ENCODE results near the gene ZNF93. TPM values are rescaled to one million over a fixed set of nuclear protein-coding genes. Genes with fewer than 3 reads are reported as not detected.

The ZNF93 gene
- polyA plus RNA-seq, 1 of the 3 experiments (the other 2 are of a cell fraction): 4.3 TPM

GRCh38 chr19:19948800-19949199 lies 48.1 kb downstream of the ZNF93 start:
- Histone ChIP-seq H3K4me2 (no peak overlapping the region), H3K79me2 (ENCODE audit: insufficient read depth) (no peaks in the 10 kb centered on the region), H3K4me3 (ENCODE audit: low read depth in 2 of 2, low read length in 1 of 2) (no peak overlapping the region), H3K27me3 (ENCODE audit: insufficient read depth) (no peaks in the 10 kb centered on the region), H3K9ac (no peak overlapping the region), H2AFZ (ENCODE audit: low read depth) (no peak overlapping the region), H4K20me1 (ENCODE audit: insufficient read depth) (no peaks in the 10 kb centered on the region), H3K36me3 (replicated peaks in 1 of 2; ENCODE audit: control insufficient read depth in 1 of 2, insufficient read depth in 2 of 2, low read length in 1 of 2) (no peaks in the 10 kb centered on the region), H3K27ac (ENCODE audit: low read depth in 2 of 2, low read length in 1 of 2) (no peak overlapping the region), H3K4me1 (ENCODE audit: control insufficient read depth in 1 of 2, insufficient read depth in 2 of 2, low read depth in 1 of 2, low read length in 1 of 2) (no peaks in the 10 kb centered on the region; a peak in 1 of 4 replicates), H3K9me2 (no peaks in the 10 kb centered on the region), H3F3A (replicated peaks; ENCODE audit: insufficient read depth) (no peaks in the 10 kb centered on the region), H3K9me3 (no peaks in the 10 kb centered on the region)
- TF ChIP-seq USF2 (IDR thresholded peaks at IDR 0.05; ENCODE audit: borderline replicate concordance, low read depth, low read length): no peak
- no peak for TF ChIP-seq EP300 (IDR thresholded peaks at IDR 0.05; ENCODE audit: borderline replicate concordance in 1 of 2, low read depth in 1 of 2, low read length in 1 of 2)
- no peak for TF ChIP-seq GATA2 (CRISPR knock-in tag; IDR thresholded peaks at IDR 0.05)
- no peak for TF ChIP-seq RFX5 (IDR thresholded peaks at IDR 0.05; ENCODE audit: low read length)
- TF ChIP-seq CHD2 (IDR thresholded peaks at IDR 0.05; ENCODE audit: low read length, partially characterized antibody): no peak
- no peak for TF ChIP-seq JUND (IDR thresholded peaks at IDR 0.05)
- DNase-seq: no peak
- ChIA-PET POLR2A (no interaction called here), CTCF (interaction anchor here (0.8 to 1.8 kb wide), 2 partner anchors 8 to 10 kb away, joined by 3 to 4 read pairs; no protein-coding TSS in a partner anchor)
- 35% methylated on average over 5 of the region's 5 CpGs for WGBS (ENCODE audit: low lambda C conversion rate)

GRCh38 chr19:19955208-19955607 lies 54.5 kb downstream of the ZNF93 start:
- 60% methylated on average over 7 of the region's 9 CpGs for WGBS (ENCODE audit: low lambda C conversion rate)

More at GRCh38 chr19:19955208-19955607, 54.5 kb downstream of the ZNF93 start:
- CTCF ChIA-PET: no interaction called here
- H3K27ac ChIP-seq (ENCODE audit: low read depth in 2 of 2, low read length in 1 of 2): no peak overlapping the region
- no peaks in the 10 kb centered on the region for H3K9me3 ChIP-seq
- no peak overlapping the region for H2AFZ ChIP-seq (ENCODE audit: low read depth)
- no peaks in the 10 kb centered on the region for H3K36me3 ChIP-seq (replicated peaks in 1 of 2; ENCODE audit: control insufficient read depth in 1 of 2, insufficient read depth in 2 of 2, low read length in 1 of 2)
- H3K4me2 ChIP-seq: no peak overlapping the region
- no peaks in the 10 kb centered on the region for H4K20me1 ChIP-seq (ENCODE audit: insufficient read depth)
- no peak overlapping the region for H3K4me3 ChIP-seq (ENCODE audit: low read depth in 2 of 2, low read length in 1 of 2)
- no peaks in the 10 kb centered on the region for H3K27me3 ChIP-seq (ENCODE audit: insufficient read depth)
- no peak overlapping the region for H3K9ac ChIP-seq
- H3K79me2 ChIP-seq (ENCODE audit: insufficient read depth): no peaks in the 10 kb centered on the region
- H3K4me1 ChIP-seq (ENCODE audit: control insufficient read depth in 1 of 2, insufficient read depth in 2 of 2, low read depth in 1 of 2, low read length in 1 of 2): peaks cover 0 to 2% of the 10 kb centered on the region in 2 experiments; a peak in 1 of 4 replicates
- H3F3A ChIP-seq (replicated peaks; ENCODE audit: insufficient read depth): no peaks in the 10 kb centered on the region
- H3K9me2 ChIP-seq: no peaks in the 10 kb centered on the region
- TF ChIP-seq FOXJ3 (CRISPR knock-in tag; IDR thresholded peaks at IDR 0.05): no peak
- TF ChIP-seq IRF3 (IDR thresholded peaks at IDR 0.05; ENCODE audit: low read depth, low read length): no peak
- TF ChIP-seq RCOR1 (IDR thresholded peaks at IDR 0.05; ENCODE audit: low read length): no peak
- TF ChIP-seq NFIC (IDR thresholded peaks at IDR 0.05; ENCODE audit: borderline replicate concordance): no peak
- TF ChIP-seq RXRA (IDR thresholded peaks at IDR 0.05; ENCODE audit: borderline replicate concordance, low read depth): no peak
- TF ChIP-seq EZH2phosphoT487 (IDR thresholded peaks at IDR 0.05; ENCODE audit: borderline replicate concordance, low read depth): no peak
- no peak for DNase-seq
- POLR2A ChIA-PET: no interaction called here
